HG02588 (cell line): ENCODE data around the gene GCN1.

Source experiments
- ATAC-seq: cut with Tn5 transposase; IDR thresholded peaks from one replicate; pipeline ENCODE4 v1.9.1; 2021; ENCODE audit warnings: mild to moderate bottlenecking, moderate library complexity; ENCODE audit not compliant: unreplicated experiment

Gene GCN1

DNA sequence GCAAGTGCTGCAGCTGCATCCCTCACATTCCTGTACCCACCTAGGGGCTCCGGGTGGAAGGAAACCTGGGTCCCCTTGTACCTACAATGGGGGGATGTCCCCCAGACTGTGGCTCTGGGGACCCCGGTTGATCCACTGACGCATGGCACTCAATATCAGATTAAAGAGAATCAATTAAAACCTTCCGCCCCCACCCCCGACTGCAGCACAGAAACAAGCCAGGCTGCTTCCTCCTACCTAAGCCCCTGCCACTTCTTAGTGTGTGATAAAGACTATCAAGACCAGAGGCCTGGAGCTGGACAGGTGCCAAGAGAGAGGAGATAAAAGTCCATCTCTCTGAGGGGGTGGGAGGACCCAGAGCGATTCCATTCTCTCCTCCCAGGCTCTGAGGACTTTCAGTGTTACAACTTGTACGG is 34.6 kb upstream of the GCN1 start:
- ATAC-seq, result no peak

- ATAC-seq, result peak; percentile 72
These were observed 34.0 kb upstream of the GCN1 start for GRCh38 chr12:120228291-120229070.

DNA sequence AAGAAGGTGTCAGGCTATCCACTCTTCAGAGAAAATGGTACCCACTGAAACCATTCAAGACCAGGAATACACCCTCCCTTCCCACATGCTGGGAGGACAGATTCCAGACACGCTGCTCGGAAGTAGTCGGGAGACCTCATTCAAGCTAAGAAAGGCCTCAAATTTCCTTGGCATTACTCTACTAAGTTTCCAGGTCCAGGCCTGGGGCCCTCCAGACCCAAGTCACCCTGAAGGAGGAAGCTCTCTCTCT is 33.5 kb upstream of the GCN1 start:
- no peak for ATAC-seq

DNA sequence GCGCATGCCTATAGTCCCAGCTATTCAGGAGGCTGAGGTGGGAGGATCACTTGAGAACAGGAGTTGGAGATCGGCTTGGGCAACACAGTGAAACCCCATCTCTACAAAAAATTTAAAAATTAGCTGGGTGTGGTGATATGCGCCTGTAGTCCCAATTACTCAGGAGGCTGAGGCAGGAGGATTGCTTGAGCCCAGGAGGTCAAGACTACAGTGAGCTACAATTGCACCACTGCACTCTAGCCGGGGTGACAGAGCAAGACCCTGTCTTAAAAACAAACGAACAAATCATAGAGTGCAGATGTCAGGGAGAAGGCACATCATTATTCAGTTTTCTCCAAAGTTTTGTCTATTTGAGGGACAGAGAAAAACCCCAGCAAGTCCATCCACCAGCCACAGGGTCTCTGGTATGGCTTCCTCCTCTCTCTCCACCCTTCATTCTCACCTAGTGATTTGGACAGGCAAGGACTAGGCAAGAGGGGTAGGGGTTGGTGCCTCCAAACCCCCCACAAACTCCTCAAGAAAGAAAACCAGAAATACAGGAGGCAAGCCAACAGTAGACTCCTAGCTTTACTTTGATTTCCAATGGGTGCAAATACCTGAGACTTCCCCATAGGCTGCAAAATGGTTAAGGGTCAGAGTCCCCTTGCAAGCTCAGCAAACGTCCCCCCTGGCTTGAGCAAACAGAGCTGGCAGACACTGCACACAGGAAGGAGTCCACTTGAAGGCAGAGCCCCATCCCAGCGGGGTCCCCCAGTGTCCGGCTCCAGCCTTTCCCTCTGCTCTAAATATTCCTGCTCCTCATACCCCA is 32.9 kb upstream of the GCN1 start:
- no peak for ATAC-seq

- no peak for ATAC-seq
These were observed 31.5 kb upstream of the GCN1 start for GRCh38 chr12:120225852-120226640.

- ATAC-seq, result no peak
These were observed 30.7 kb upstream of the GCN1 start for GRCh38 chr12:120225200-120225558.

DNA sequence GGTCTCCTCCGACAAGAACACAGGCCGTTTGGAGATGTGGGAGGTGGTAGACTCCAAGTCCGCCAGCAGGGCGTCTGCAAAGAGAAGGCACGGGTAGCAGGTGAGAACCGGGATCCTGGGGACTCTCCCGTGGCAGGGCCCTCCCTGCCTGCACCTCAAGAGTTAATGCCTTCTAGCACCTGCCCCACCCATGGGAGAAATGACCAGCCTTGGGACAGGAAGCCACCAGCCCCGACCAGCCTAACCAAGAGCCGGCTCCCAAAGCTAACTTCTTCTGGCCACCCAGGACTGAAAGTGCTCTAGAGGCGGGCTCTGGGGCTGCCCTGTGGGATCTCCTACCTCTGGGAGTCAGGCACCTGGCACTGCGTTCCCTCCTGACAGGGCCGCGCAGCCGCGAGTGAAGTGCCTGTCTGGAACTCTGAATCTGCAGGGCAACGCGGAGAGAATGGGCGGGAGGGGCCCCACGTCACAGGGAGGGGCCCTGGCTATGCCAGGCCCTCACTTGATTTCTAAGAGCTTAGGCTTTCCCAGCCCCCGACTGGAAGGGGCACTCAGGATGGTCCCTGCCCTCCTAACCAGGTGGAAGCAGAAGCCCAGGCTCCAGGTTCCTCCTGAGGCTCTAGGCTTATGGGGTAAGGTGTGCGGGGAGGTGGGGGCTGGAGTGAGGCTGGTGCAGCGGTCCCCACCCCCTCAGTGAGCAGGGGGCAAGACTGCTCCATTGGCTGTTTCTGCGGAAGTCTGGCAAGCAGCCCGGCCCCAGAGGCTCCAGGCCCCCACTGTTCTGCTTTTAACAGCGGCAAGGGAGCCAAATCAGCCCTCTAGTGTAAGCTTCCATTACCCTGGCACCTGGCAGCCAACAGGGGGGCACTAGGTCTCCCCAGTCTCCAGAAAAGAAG is 30.0 kb upstream of the GCN1 start:
- ATAC-seq, result no peak

DNA sequence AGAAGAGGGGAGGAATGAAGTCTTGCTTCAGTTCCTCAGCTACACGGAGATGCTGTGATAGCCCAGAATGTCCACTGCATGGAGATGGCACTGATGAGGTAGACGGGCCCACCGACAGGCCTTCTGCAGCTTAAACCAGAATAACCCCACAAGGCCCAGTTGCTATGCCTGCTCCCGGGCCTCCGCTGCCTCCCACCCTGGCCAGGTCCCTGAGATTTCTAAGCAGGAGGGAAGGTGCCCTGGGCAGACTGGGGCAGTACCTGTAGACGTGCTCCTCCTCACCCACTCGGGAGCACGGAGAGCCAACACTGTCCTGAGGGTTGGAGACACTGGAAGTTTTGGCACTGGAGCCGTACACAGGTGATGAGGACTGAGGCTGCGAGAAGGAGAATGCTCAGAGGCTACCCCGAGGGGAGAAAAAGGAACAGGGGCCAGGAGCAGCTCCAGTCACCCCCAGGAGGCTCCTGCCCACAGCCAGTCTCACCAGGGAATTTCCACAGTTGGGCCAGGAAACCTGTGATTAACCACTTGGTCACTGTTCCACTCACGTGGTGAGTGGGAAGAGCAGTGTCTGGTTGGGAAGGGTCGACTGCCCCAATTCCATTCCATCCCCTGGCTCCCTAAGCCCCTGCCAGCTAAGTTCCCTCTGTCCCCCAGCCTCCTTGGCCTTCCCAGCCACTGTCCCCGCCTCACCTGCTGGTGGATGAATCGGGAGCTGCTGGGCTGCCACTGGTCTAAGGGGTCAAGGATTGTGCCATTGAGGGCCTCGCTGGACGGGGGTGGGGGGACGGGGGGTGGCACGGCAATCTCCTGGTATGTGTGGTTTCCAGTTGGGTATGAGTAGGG is 29.2 kb upstream of the GCN1 start:
- ATAC-seq, result no peak

GRCh38 chr12:120222288-120222832 is 27.8 kb upstream of the GCN1 start:
- no peak for ATAC-seq

GRCh38 chr12:120221576-120221900 is 27.0 kb upstream of the GCN1 start:
- no peak for ATAC-seq

DNA sequence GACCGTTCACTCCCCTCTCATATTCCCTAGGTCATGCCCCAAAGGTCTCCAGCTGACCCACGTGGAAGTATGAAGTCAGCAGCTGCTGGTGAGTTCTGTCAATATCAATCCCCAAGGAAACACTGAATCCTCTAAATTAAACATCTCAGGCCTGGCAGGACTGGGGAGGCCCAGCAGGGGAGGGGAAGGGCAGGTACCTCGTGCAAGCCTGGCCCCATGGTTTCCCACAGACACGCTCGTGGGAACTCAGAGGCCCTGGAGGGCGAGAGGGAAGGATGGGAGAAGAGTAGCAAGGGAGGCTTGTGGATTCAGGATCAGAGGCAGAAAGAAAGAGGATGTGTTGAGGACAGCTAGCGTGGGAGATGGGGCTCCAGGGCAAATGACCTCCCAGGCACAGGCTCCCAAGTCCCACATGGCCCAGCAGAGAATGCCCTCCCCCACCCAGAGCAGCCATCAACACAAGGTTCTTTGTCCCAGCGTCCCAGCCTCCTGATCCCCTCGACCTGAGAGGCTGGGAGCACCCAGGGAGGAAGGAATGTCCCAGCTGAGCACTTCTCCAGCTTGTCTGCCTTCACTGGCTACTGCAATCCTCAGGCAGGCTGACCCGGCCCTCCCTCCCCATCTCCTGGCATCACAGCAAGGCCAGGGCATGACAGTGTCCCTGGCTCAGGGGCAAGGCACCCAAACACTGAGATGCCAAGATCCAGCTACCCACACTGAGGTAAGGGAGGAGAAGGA is 26.5 kb upstream of the GCN1 start:
- no peak for ATAC-seq

GRCh38 chr12:120218680-120219606 is 24.4 kb upstream of the GCN1 start:
- no peak for ATAC-seq

GRCh38 chr12:120216742-120217605 is 22.5 kb upstream of the GCN1 start:
- no peak for ATAC-seq

- ATAC-seq, result no peak
These were observed 21.5 kb upstream of the GCN1 start for GRCh38 chr12:120215766-120216735.

DNA sequence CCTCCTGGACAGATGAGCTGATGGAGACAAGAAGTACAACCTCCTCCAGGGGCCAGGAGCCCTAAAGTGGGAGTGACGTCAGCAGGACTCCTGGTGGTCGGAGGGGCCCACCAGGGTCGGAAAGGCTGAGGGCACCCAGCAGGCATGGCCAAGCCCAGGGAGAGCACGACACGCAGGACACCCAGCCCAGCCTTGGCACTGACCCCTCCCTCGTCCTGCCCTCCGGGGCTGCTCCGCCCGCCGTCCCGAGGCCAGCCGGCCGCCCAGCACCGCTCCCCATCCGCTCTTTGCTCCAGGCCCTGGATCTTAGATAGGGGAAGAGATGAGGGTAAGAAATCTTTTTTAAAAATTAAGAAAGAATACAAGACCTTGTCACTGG is 20.8 kb upstream of the GCN1 start:
- no peak for ATAC-seq
